Keratinocyte (primary cell): ENCODE data around the gene PCDHGC5.

ENCODE experiments used
- CTCF ChIP-seq, 3 experiments: IDR thresholded peaks in 1 of 3; conservative IDR thresholded peaks in 1 of 3; optimal IDR thresholded peaks in 1 of 3; 2 replicates in 2 of 3; 3 replicates in 1 of 3; pipeline versions ENCODE3 to v1.5.1; 2011; ENCODE audit warnings: low read length in 3 of 3, mild to moderate bottlenecking in 3 of 3, moderate library complexity in 2 of 3, control low read depth in 1 of 3, inconsistent platforms in 1 of 3; ENCODE audit not compliant: insufficient read depth in 2 of 3; ENCODE audit errors: extremely low read depth in 1 of 3
- EZH2 ChIP-seq: IDR thresholded peaks from one replicate; pipeline ENCODE4 v1.6.1; 2012; ENCODE audit warnings: inconsistent platforms, mild to moderate bottlenecking, low read length, moderate library complexity

DNA sequence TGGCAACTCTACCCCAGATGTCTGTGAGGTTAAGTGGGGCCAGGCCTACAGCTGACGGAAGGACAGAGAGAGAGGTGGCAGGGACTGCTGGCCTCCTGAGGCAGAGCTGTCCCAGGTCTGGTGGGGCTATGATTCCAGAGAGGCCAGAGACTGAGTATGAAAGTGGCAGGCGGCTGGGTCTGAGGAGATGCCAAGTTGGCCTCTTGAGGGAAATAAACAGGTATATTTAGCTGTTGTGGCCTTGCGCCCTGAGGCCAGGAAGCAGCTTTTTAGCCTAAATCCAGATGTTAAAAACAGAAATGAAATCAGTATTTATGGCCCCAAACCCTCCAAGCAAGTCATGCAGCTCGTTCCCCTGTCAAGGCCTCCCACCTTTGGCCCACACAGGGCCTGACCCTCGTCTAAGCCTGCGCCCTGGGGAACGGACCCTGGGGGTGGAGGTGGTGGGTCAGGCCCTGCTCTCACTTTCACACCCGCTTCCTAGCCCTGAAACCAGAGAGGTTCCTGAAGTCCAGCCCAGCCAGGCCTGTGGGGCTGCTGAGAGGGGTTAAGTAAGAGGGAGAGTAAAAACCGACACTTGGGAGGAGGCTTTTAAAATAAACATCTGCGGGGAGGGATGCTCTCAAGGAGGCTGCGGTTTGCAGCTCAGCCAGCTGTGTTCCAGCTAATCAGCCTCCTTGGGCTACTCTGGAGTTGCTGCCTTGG is 18.7 kb downstream of the PCDHGC5 start:
- TF ChIP-seq CTCF (optimal IDR thresholded peaks at IDR 0.05 in 1 of 3, IDR thresholded peaks at IDR 0.05 in 1 of 3, conservative IDR thresholded peaks at IDR 0.05 in 1 of 3; ENCODE audit: extremely low read depth in 1 of 3, insufficient read depth in 2 of 3, low read length in 3 of 3): no peak
- no peak for TF ChIP-seq EZH2
